ENCODE data around the gene SETD1B. TPM values are rescaled to one million over a fixed set of nuclear protein-coding genes. Genes with fewer than 3 reads are reported as not detected.

Gene SETD1B
- total and polyA plus RNA-seq, 2 of the 4 experiments (the other 2 are of a cell fraction): 0.90 to 5.1 TPM

GRCh38 chr12:121823727-121824115 lies 19.9 kb downstream of the SETD1B start:
- Histone ChIP-seq H2BK15ac (ENCODE audit: low read depth, low read length) (no peak overlapping the region), H2BK120ac (ENCODE audit: low read depth, low read length) (no peak overlapping the region), H2AFZ (replicated peaks; ENCODE audit: low read length, poor library complexity) (no peak overlapping the region), H3K27me3 (ENCODE audit: control insufficient read depth, insufficient read depth, low read length) (no peaks in the 10 kb centered on the region), H3K4me2 (ENCODE audit: low read depth, low read length) (no peak overlapping the region), H3K4me3 (ENCODE audit: insufficient read depth, low read depth, low read length) (no peak overlapping the region), H4K91ac (ENCODE audit: insufficient read depth, low read depth, low read length) (no peak overlapping the region), H3K56ac (ENCODE audit: extremely low read depth, insufficient read depth, low read length) (no peak overlapping the region), H2AK9ac (replicated peaks; ENCODE audit: low read depth, low read length, poor library complexity) (no peak overlapping the region), H3K4ac (ENCODE audit: low read depth, low read length) (no peak overlapping the region), H3K9ac (ENCODE audit: low read depth, low read length) (no peak overlapping the region), H3K18ac (ENCODE audit: low read depth, low read length) (no peak overlapping the region), H3K9me1 (ENCODE audit: insufficient read depth, low read length) (no peaks in the 10 kb centered on the region), H2BK20ac (ENCODE audit: low read depth, low read length) (no peak overlapping the region), H3K36me3 (ENCODE audit: control insufficient read depth, insufficient read depth, low read length) (peaks cover 68% of the 10 kb centered on the region), H2BK5ac (ENCODE audit: low read depth, low read length, poor library complexity, severe bottlenecking) (no peak overlapping the region), H3K9me3 (ENCODE audit: control insufficient read depth, insufficient read depth, low read length) (no peaks in the 10 kb centered on the region), H4K5ac (ENCODE audit: low read depth, low read length) (no peak overlapping the region), H3K14ac (replicated peaks; ENCODE audit: low read depth, low read length) (no peak overlapping the region), H2AK5ac (ENCODE audit: low read depth, low read length) (no peak overlapping the region; the same call in 1 of the 2 replicates), H4K8ac (ENCODE audit: low read depth in 2 of 2, low read length in 2 of 2) (no peak overlapping the region), H4K20me1 (ENCODE audit: insufficient read depth, low read length) (peaks cover 4% of the 10 kb centered on the region), H3K4me1 (ENCODE audit: control insufficient read depth, insufficient read depth, low read length) (no peaks in the 10 kb centered on the region), H3K23ac (ENCODE audit: low read depth, low read length) (no peak overlapping the region), H3K27ac (ENCODE audit: insufficient read depth, low read length) (no peak overlapping the region), H3K79me1 (ENCODE audit: low read depth in 1 of 2, low read length in 2 of 2) (peaks cover 19 to 63% of the 10 kb centered on the region in 2 experiments; a peak in 3 of 4 replicates)
- DNase-seq: no peak
- POLR2A ChIA-PET (ENCODE audit: unreplicated experiment): no interaction called here
- TF ChIP-seq CEBPB (IDR thresholded peaks at IDR 0.05; ENCODE audit: low read depth, low read length) (no peak), RFX5 (IDR thresholded peaks at IDR 0.05; ENCODE audit: low read depth, low read length) (no peak)
- CTCF ChIA-PET: no interaction called here
- BruUV-seq (replicated peaks): no TSS peak
- ATAC-seq (ENCODE audit: low read depth): no peak
- 98% methylated on average over 4 of the region's 12 CpGs; no CpG with 5 or more reads in 1 of the 2 experiments for WGBS, 2 experiments (ENCODE audit: extremely low coverage in 2 of 2, insufficient read length in 1 of 2)
- in situ Hi-C loops (cut with MboI; ENCODE audit: low sequenced_read_pairs) (no loop called here), intact Hi-C loops (cut with micrococcal nuclease) (no loop called here), dilution Hi-C loops (cut with HindIII; ENCODE audit: low sequenced_read_pairs, unreplicated experiment) (no loop called here)

Data from IMR-90 (cell line).